NCI-H1694 treated with DMSO at 0.1 percent for 48 hours (cell line): ENCODE results near the gene PNCK.

Source experiments
- DNase-seq: peaks from one replicate; lab custom pipeline; 2025; lab: John Stamatoyannopoulos, UW

PNCK gene

GRCh38 chrX:153626863-153627674 lies 46.5 kb downstream of the PNCK start:
- no peak for DNase-seq

GRCh38 chrX:153626025-153626633 lies 47.5 kb downstream of the PNCK start:
- no peak for DNase-seq

- DNase-seq: no peak
Measured at GRCh38 chrX:153625271-153626024, 48.2 kb downstream of the PNCK start.

- DNase-seq: no peak
Measured at GRCh38 chrX:153624196-153625091, 49.2 kb downstream of the PNCK start.

- no peak for DNase-seq
Measured at GRCh38 chrX:153623310-153624029, 50.1 kb downstream of the PNCK start.

- DNase-seq: no peak
Measured at GRCh38 chrX:153622661-153623309, 50.8 kb downstream of the PNCK start.

- DNase-seq: no peak
Measured at GRCh38 chrX:153621949-153622598, 51.5 kb downstream of the PNCK start.

GRCh38 chrX:153620576-153620975 lies 53.0 kb downstream of the PNCK start:
- DNase-seq: no peak
